ENCODE results near the gene FAM174B.

The FAM174B gene

DNA sequence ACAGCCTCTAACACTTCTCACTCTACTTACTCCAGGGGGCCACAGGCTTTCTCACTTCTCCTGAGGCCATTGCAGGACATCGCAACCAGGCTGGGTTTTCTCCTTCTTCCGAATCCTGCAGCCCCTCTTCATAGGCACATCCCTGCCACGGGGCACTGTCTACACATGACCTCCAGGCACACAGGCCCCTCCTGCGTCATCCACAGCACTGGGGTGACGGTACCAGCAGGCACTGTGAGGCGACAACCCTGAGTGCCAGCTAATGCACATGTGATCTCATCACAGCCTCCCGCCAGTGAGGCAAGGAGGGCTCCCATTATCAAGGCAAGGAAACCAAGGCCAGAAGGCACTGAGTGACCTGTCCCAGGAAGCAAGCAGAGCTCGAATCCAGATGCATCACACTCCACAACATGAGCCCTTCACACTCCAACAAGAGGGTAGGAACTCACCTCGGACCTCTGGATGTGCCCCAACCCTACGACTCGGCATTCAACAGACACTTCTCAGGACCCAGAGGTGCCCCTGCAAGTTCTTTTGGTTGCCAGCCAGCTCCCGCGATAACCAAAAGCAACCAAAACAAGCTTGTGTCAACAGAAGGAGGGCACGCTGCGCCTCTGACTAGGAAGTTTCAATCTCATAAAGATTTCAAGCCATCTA is 16.7 kb downstream of the FAM174B start:
- DNase-seq = no peak

DNA sequence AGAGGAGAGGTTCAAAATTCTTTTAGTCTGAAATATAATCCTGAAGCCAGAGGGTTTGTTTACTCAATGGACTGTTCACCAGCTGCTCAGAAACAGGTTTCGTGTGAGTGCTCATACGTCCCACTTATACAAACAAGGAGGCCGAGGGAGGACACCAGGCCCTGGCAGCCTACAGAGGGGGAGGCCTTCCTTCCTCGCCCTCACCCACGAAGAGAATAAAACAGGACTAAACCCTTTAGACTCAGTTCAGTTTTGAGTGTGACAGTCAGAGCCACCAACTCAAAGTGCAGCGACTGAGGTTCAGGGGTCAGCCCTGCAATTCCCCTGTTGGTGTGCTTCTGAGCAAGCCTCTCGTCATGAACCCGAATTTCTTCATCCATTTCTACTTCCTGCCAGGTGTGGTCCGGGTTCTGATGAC is 17.3 kb downstream of the FAM174B start:
- DNase-seq = no peak

DNA sequence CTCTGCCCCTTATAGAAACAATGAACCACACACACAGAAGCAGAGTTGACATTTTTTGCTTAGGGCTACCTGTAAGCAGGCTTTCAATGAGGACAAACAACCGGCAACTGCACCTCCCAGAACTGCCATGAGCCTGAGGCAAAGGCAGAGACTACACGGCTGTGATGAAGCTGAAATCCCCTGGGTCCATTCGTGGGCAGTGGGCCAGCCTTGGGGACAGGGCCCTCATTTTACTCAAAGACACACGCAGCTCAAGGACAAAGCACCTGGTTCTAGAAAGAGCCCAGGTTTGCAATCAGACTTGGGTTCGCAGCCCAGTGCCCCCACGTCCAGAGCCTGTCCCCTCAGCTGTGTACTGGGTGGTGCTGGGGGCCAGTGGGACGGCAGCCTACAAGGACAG is 17.9 kb downstream of the FAM174B start:
- no peak for DNase-seq

DNA sequence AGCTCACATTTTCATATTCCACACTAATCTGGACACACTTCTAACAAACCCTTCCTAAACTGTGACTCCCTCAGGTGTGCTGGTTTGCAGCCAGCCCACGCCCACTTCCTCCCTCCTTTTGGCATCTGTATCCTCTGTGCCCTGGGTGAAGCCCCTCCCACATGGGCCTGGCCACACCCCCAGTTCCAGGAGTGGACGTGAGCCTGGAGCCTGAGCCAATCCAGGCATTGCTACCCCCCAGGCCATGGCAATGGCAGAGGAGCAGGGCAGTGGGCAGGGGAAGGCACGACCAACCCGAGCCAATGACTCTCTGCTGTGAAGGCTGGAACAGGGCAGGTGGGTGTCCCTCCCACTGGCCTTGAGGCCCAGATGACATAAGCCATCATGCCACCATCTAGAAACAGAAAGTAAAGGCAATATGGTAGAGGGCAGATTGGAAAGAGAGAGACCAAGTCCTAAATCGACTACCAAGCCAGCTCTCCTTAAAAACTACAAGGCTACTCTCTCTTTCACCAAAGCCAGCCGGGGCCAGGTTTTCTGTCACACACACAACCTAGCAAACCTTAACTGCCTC is 18.6 kb downstream of the FAM174B start:
- DNase-seq = no peak

DNA sequence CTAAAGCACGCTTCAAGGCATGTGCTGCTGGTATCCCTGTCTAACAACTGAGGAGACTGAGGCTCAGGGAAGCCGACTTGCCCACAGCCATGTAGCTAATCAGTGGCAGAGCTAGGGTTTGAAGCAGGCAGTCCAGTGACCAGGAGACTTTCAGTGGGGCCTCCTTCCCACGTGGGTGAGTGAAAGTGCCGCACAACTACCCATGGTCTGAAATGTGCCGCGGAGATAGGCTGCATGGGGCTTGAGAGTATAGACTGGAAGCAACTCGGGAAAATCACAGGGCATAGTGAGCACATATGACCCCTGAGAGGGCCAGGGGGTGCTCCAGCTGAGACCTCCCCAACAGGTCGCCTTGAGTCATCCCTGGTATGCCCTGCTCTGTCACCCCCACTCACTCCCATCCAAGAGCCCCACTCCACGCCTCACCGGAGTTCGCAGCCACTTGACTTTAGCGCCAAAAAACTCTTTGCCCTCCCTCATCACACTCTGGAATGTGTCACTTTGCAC is 19.1 kb downstream of the FAM174B start:
- no peak for DNase-seq

DNA sequence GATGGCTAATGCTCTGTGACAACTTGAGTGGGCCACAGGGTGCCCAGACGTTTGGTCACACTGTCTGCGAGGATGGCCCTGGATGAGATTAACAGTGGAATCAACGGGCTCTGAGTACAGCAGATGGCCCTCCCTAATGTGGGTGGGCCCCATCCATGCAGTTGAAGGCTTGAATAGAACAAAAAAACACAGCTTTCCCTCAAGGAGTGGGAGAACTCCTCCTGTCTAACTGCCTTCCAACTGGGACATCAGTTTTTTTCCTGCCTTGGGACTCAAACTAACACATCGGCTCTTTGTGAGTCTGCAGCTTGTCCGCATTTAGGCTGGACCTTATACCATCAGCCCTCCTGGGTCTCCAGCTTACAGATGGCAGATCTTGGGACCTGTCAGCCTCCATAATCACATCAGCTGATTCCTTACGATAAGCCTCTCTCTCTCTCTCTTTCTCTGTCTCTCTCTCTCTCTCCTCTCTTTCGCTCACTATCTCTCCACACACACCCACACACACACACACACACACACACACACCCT is 20.8 kb downstream of the FAM174B start:
- no peak for DNase-seq

DNA sequence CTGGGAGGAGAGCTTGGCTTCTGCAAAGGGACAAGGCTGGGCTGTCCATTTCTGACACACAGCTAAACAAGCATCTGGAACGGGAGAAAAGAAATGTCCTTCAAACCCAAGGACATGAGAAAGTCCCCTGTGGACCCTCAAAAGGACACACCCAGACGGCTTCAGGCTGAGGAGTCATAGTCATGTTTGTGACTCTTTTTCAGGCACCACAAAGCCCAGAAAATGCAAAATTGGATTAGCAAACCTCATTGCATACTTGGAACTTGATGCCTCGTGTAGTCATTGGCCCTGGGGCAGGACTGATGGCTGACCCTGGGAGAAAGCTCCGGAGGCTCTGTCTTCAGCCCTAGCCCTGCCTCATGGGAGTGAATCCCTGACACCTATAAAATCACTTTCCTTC is 21.5 kb downstream of the FAM174B start:
- no peak for DNase-seq

DNA sequence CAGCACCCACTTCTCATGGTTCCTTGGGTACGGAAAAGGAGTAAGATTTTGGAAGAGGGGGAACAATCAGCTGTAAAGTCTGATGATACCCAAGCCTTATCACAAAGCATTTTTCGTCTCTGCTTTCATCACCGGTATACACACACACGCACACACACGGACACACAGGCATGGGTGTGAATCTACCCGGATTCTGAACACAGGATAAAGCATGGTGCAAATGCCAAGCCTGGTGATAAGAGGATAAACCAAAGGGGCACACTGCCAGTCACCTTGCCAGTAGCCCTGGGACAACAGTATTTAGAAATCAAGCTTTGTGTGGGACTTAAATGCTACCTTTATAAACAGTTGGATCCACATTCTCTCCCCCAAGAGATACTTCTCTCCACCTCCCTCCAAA is 22.2 kb downstream of the FAM174B start:
- no peak for DNase-seq

DNA sequence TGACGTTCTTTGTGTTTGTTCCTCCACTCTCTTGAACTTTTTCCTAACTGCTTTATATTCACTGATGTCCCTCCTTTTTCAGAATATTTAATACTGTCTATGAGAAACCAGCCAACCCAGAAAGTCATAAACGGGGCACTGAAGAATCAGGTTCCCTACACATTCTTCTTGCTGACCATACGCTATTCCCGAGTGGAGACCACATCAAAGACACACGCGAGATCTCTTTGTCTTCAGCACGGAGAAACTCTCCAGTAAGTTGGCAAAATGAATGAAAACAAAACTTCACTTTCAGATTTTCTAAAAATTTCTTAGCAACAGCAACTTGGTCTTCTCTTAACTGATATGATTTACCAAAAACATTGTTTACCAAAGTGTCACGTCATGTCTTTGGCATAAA is 22.6 kb downstream of the FAM174B start:
- no peak for DNase-seq

DNA sequence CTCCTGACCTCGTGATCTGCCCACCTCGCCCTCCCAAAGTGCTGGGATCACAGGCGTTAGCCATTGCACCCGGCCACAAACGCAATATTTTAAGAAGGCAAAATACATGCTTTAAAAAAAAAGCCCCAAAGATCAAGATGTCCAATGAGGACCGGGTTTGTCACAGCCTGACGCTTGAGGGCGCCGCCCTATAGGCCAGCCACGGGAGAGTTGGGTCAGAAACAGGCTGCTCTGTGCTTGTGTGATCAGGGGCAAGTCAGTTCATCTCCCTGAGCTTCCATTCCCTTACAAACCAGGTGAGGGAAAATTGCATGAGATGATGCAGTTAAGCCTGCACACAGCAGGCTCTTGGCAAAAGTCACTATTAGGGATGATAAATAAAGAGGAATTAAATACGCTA is 23.9 kb downstream of the FAM174B start:
- no peak for DNase-seq

DNA sequence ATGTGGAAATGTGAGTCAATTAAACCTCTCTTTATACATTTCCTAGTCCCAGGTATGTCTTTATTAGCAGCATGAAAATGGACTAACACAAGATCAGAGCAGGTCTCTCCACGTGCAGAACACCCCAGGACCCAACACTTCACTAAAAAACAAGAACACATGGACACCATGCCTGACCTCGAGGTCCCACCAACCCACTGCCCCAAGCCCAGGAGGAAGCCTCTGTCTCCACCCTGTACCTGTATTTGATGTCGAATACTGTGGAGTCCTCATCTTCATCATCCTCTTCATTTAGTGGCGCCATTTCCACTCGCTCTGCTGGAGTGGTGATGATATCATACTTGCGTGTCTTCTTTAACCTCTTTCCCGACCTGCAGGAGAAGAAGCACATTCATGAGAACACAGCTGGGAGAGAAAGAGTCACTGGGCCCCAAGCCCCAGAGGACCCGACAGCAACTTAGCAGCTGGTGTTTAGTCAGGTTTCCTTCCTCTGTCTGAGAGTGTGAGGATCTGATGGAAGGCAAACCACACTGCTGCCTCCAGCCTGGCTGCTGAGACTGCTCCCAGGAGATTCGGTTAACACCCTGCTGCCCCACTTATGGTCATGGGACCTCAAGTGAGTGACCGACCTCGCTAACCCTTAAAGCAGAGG is 25.5 kb downstream of the FAM174B start:
- no peak for DNase-seq

DNA sequence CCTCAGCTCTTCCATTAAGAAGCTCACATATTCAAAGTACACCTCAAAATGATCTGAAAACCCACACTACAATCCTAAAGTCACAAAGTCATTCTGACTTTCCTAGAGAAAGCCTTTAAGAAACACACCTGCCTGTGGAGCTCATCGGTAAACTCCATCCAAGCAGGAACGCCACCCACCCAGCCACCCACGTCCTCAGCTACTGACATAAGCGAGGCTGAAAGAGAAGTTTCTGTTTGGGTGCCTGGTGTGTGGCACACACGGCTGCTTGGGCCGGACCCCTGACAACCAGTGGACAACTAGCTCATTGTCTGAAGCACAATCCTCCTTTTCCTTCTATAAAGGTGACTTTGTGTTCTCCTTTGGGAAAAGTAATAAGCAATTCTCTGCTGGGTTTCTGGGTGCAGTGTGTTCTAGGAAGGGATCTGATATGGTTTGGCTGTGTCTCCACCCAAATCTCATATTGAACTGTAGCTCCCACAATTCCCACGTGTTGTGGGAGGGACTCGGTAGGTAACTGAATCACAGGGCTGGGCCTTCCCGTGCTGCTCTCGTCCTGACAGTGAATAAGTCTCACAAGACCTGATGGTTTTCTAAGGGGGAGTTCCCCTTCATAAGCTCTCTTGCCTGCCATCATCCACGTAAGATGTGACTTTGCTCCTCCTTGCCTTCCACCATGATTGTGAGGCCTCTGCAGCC is 26.1 kb downstream of the FAM174B start:
- DNase-seq = no peak

DNA sequence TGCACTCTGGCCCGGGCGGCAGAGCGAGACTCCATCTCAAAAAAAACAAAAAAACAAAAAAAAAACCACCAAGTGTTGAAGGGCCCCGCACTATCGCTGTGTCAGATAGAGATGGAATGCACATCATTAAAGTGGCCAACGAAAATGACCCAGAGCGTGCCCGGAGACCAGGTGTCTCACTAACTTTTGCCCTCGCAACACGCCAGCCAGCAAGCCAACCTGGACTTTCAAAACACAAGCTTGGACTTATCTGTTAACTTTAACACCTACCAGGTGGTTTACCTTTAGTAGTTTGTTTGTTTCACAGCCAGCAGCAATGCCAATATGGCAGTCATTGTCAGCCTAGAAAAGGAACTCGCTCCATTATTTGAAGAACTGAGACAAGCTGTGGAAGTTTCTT is 28.6 kb downstream of the FAM174B start:
- no peak for DNase-seq

DNA sequence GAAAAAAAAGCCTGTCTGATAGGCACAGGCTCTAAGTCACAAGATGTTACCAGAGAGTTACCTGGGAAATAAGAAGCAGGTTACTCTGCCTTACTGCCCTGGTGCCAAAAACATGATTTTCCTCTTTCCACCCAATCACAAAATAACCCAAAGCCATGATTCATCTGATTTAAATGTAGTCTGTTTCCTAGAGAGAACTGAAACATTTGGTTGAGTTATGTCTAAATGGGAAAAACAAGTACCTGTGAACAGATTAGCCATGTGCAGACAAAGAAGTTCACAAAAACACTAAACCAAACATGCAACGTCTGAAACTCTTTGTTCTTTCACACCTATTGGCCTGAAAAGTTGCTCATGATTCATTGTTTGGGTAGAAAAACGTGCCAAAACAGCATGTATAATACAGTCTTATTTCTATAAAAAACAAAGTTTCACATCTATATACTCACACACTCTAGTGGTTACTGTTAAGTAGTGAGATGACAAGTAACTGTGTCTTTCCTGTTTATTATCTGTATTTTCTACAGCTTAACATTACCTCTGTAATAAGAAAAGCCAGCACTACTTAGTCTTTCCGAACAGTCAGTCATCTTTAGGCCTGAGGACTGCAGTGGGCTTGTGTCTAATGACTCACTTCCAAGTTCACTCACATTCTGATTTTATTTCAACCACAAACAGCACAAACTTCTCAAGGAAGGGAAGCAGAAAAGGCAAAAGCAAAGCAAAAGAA is 30.2 kb downstream of the FAM174B start:
- DNase-seq = no peak

DNA sequence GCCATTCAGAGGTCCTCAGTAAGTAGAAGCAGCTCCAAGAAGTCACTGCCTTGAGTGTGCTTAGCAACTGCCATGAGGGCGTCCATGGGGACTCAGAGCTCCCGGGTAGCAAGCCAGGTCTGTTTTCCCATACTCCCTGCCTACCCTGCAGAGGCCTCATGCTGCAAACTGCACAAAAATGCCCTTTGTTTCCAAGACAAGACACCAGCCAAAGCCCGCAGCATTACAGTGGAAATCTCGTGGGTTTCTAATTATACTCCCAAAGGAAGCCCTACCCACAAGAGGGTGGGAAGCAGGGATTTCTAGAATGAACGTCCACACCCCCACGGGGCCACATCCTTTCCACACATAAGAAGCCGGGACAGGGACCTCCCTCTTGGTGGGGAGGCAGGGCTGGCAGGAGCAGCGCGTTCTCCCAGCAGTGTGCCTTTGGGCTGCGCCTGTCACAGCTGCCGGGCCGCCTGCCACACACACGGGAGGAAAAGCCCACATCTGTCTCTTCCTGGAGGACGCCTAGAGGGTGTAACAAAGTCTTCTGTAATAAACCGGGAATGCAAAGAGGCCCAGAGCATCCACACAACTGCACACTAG is 31.1 kb downstream of the FAM174B start:
- DNase-seq = no peak

DNA sequence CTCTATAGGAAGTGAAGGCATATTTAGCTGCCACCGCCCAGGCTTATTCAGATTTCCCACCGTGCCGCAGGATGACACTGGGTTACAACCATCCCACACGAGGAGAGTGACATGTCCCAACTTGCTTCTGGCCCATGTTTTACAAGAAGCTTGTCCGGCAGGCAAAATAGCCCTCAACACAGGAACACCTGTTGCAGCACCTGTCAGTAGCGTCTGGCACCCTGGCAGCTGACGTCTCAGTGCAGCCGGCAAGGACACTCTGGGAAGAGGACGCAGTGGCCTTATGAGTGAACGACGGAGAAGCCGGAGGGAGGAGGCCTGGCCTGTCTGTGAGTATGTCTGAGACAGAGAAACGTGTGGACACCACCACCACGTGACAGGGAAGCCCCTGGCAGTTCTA is 32.1 kb downstream of the FAM174B start:
- no peak for DNase-seq

DNA sequence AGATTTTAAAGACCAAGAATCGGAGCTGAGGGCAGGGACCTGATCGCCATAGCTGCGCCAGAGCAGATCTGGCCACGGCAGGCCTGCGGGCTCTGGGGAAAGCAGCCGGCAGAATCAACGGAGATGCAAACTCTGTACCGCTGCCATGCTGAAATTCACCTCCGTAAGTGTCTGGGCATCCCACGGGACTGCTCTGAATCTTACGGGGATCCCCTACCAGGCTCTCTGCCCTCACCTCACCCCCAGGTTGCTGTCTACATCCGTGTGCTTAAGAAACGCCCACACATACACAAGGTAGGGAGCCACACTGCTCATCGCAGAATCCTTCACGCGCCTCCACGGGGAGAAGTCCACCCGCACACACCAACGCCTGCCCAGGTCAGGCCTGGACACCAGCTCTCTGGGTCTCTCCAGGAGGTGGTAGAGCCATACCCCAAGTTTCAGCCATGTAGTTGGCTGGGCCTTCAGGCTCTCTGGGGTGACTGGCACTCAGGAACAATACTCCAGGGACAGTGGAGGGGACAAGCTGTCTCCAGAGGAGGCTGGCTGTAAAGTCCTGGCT is 33.5 kb downstream of the FAM174B start:
- no peak for DNase-seq

DNA sequence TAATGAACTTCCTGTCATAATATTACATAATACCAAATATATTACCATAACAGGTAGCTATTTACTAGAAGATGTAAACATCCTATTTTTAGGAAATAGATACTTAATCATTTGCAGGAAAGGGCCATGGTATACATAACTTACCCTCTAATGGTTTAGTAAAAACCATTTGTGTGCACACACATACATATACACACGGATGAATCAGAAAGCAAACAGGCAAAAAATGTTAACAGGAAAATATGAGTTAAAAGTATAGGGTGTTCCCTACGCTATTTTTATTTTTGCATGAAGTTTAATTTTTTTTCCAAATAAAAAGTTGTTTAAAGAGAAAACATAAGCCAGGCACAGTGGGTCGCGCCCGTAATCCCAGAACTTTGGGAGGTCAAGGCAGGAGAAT is 34.6 kb downstream of the FAM174B start:
- DNase-seq = no peak

DNA sequence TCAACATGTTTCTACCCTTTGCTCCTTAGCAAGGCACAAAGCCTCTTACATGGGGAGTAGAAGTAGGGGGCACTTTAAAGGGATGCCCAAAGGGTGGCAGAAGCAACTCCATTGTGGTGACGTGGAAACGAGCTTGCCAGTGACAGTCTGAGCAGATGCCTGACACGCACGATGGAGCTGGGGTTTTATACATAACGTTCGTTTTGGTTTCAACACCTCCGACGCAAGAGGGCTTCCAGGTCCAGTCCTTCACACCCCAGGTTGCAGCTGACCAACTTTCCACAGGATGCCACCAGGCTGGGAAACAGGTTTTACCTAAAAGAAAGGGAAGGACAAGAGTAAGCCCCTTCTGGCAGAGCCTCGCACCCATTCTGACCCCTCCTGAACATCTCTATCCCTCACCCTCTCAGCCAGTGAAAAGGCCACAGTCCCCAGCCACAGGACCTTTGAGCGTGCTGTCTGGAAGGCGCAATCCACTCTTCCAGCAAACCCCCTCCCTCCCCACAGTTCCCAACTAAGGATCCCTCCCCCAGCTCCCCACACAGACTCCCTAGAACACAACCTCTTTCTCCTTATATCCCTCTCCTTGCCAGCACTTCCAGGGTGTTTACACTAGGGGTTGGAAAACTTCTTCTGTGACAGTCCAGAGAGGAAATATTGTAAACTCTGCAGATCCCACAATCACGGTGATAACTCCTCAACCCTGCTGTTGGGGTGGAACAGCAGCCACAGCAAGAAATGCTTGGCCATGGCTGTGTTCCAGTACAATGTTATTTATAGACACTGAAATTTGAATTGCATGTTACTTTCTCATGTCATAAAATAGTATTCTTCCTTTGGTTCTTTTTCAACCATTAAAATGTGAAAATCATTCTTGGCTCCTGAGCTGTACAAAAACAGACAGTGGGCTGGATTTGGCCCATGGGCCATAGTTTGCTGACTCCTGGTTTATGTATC is 36.2 kb downstream of the FAM174B start:
- DNase-seq = no peak

DNA sequence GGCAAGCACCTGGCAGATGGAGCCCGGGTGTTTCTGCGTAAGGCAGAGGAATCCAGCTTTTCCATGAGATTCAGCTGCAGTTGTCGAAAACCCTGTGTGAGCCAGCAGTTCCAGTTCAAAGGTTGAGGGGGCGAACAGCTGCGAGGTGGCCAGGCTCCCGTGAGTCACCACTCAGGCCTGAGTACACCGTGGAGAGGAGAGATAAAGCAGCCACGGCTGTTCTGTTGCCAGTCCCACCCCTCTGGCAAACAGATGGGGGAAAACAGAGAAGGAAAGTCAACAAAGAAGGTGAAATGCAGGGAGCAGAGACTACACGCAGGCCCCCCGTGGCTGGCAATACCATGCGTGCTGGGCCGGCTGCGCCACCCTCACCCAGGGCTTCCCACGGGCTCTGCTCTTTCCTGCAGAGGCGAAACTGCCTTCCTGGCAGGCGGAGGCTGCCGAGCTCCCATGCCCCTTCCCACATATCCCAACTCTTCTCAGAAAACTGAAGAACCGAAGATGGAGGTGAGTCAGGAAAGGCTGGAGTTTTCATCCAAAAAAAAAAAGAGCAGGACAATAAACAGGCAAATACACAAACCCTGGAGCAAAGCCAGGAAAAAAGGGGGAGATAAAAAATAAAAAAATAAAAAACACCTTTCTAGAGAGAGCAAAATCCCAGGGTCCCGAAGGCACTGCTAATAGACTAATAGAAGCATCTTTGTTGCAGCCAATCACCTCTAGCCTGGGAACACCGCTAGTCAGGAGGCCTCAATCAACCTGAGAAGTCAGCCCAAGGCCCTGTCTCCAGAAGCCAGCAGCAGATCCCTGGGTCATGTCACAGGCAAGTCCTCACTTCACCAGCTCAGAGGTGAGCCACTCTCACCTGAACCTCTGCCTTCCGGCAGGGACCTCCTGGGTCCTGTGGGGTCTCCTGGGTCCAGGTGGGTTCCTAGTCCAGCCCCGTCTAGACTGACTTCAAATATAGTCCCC is 37.7 kb downstream of the FAM174B start:
- DNase-seq = no peak
